ENCODE data around the gene PXMP2.

Gene PXMP2

DNA sequence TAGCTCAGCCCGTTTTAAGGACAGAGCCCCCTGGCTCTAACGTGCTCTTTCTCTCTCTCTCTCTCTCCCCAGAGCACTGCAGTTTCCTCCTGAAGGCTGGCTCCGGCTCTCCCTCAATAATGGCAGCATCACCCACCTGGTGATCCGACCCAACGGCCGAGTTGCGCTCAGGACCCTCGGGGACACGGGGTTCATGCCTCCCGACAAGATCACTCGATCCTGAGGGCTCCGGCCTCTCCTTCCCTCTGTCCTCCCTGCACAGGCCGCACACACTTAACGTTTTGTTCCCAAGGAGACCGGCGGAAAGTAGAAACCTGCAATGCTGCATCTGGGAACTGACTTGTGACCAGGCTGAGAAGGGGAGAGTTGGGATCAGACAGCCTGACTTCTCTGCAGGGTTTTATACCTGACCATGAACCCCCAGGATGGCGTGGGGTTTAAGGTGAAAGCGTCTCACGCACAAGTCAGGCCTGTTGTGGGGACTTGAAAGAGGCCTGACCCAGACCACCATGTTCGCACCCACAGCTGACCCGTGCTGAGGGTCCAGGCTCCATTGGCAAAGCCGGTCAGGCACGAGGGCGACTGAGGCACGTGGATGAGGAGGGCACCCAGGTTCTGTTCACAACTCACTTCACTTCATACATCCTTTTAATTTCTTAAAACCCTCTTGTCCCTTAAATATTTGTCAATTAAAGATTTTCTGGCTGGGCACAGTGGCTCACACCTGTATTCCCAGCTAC is 33.4 kb downstream of the PXMP2 start:
- Mint-ChIP-seq H3K27me3 (no peaks in the 10 kb centered on the region), H3K4me1 (no peaks in the 10 kb centered on the region), H3K27ac (peak overlapping the region; percentile 82), H3K36me3 (peaks cover 14% of the 10 kb centered on the region), H3K4me3 (no peak overlapping the region), H3K9me3 (no peaks in the 10 kb centered on the region)

DNA sequence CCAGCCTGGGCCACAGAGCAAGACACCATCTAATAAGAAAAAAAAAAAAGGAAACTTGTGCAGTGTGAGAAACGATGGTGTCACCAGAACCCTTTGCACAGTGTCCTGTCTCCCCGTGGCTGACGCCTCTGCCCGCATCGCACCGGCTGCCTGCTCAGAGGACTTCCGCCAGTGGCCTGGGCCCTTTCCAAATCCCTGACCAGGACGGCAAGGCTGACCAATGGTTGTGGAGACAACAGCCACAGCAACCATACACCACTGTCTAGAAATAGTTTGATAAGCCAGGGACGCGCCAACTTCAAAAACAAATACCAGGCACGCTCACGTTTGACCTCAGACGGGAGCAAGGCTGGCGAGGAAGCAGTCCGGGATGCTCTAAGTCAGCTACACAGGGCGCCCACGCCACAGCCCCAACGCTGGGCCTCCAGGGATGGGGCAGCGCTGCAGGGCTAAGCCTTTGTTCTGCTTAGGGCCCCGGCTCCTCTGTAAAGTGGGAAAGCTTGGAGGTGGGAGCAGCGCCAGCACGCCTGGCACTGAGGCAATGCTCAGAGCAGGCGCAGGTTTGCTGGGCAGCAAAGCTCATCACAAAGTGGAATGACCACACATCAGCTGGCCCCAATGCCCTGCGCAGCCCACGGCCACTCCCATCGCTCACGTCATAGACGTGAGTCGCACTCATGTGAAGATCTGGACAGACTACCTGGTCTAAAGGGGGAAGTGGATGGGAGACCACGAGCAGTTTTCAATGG is 35.8 kb downstream of the PXMP2 start:
- Mint-ChIP-seq H3K4me3 (no peak overlapping the region), H3K27me3 (no peaks in the 10 kb centered on the region), H3K27ac (no peak overlapping the region), H3K4me1 (no peaks in the 10 kb centered on the region), H3K36me3 (peaks cover 15% of the 10 kb centered on the region), H3K9me3 (no peaks in the 10 kb centered on the region)

DNA sequence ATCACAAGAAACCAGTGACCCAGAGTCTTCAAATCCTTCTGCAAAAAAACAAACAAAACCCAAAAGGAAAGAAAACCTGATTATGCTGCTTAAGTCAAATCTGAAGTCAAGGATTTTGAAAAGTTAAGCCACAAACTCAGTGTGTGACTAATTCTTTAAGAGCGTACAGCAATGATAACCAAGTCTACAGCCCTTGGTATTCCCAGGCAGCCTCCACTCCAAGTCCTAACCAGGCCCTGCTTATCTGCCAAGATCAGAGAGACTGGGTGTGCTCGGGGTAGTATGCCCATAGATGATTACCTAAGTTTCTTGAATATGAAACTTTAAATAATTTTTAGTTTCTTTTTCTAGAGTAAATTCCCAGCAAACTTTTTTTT is 36.4 kb downstream of the PXMP2 start:
- no peaks in the 10 kb centered on the region for H3K27me3 Mint-ChIP-seq
- no peaks in the 10 kb centered on the region for H3K9me3 Mint-ChIP-seq
- H3K27ac Mint-ChIP-seq: no peak overlapping the region
- H3K4me3 Mint-ChIP-seq: no peak overlapping the region
- H3K4me1 Mint-ChIP-seq: no peaks in the 10 kb centered on the region
- peaks cover 13% of the 10 kb centered on the region for H3K36me3 Mint-ChIP-seq

DNA sequence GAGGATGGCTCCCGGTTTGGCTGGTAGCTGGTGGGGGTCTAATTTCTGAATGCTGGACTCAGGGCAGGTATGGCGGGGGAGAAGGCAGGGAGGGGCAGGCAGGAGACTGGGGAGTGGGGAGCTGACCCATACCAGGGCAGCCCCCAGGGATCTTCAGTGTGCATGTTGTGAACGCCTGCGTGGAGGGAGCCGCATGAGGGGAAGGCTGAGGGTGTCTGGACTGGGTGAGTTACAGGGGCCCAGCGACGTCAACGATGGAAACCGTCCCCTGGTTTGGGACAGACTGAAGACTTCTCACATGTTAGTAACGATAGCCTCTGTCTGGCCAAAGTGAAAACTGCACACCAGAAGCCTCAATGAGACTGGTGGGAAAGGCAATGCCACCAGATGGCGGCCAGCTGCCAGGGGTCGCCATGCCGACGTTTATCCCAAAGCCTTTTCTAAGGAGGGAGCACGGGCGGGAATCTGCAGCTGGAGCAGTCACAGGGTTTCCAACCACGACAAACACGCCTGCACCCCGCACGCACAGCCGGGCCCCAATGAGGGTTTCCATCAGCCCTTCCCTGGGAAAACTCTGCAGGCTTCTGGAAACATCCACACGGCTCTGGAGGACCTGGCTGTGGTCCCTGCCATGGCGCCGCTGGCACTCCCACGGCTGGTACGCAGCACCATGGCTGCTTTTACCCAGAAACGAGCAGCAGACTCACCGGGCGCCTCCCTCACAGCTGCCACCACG is 37.3 kb downstream of the PXMP2 start:
- Mint-ChIP-seq H3K4me1 (peaks cover under 1% of the 10 kb centered on the region), H3K27ac (peak overlapping the region; percentile 46), H3K36me3 (peaks cover 16% of the 10 kb centered on the region), H3K9me3 (no peaks in the 10 kb centered on the region), H3K27me3 (no peaks in the 10 kb centered on the region), H3K4me3 (no peak overlapping the region)

GRCh38 chr12:132726386-132726785 is 39.0 kb downstream of the PXMP2 start:
- H3K27ac Mint-ChIP-seq: no peak overlapping the region
- no peaks in the 10 kb centered on the region for H3K9me3 Mint-ChIP-seq
- peaks cover 5% of the 10 kb centered on the region for H3K4me1 Mint-ChIP-seq
- no peaks in the 10 kb centered on the region for H3K27me3 Mint-ChIP-seq
- H3K36me3 Mint-ChIP-seq: peaks cover 19% of the 10 kb centered on the region
- H3K4me3 Mint-ChIP-seq: no peak overlapping the region

DNA sequence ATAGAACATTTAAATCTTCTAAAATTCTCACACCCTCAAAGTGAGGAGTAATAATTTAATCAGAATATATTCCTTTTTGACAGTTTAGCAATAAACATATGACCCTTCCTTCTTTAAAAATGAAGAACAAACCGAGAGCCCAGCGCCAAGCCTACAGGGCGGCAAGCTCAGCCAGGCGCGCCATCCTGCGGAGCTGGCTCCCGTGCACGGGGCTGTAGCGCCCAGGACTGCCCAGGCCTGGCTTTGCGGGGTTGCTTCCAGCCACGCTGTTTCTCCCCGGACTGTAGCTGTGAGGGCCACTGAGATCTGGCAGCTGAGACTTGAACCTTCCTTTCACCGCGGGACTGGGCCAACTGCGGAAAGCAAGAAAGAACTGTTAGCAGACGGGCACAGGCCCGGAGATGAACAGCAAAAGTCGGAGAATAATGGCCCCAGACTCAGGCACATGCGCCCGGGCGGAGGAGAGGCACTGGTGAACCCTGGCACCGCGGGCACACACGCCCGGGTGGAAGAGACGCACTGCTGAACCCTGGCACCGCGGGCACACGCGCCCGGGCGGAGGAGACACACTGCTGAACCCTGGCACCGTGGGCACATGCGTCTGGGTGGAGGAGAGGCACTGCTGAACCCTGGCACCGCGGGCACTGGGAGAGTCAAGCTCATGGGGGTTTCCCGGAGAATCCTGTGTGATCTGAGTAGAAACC is 39.9 kb downstream of the PXMP2 start:
- Mint-ChIP-seq H3K4me3 (no peak overlapping the region), H3K9me3 (no peaks in the 10 kb centered on the region), H3K4me1 (peaks cover 5% of the 10 kb centered on the region), H3K36me3 (peaks cover 24% of the 10 kb centered on the region), H3K27ac (no peak overlapping the region), H3K27me3 (no peaks in the 10 kb centered on the region)

DNA sequence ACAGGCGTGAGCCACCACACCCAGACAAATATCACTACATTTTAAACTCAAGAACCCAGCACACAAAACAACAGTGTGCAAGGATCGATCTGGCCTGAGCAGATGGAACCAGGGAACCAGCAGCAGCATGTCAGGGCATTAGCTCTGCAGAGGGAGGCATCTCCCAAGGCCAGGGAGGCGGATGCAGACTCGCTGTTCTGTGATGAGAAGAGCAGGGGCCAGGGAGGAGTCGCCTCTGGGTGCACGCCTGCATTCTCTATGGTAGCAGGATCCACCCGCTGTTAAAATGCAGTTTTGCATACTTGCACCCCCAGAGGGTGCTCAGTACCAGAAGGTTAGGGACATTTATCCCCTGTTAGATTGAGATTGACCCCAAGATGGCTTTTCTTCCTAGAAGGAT is 41.1 kb downstream of the PXMP2 start:
- Mint-ChIP-seq H3K4me3 (no peak overlapping the region), H3K27ac (no peak overlapping the region), H3K9me3 (no peaks in the 10 kb centered on the region), H3K27me3 (no peaks in the 10 kb centered on the region), H3K4me1 (peaks cover 5% of the 10 kb centered on the region), H3K36me3 (peaks cover 35% of the 10 kb centered on the region)

- Mint-ChIP-seq H3K27me3 (no peaks in the 10 kb centered on the region), H3K9me3 (no peaks in the 10 kb centered on the region), H3K4me1 (peaks cover 5% of the 10 kb centered on the region), H3K4me3 (no peak overlapping the region), H3K27ac (peak overlapping the region; percentile 52), H3K36me3 (peaks cover 36% of the 10 kb centered on the region)
Observed at GRCh38 chr12:132729541-132730320, 42.3 kb downstream of the PXMP2 start.

GRCh38 chr12:132730353-132730752 is 43.0 kb downstream of the PXMP2 start:
- peaks cover 36% of the 10 kb centered on the region for H3K36me3 Mint-ChIP-seq
- no peak overlapping the region for H3K4me3 Mint-ChIP-seq
- peaks cover 5% of the 10 kb centered on the region for H3K4me1 Mint-ChIP-seq
- no peaks in the 10 kb centered on the region for H3K9me3 Mint-ChIP-seq
- no peaks in the 10 kb centered on the region for H3K27me3 Mint-ChIP-seq
- H3K27ac Mint-ChIP-seq: peak overlapping the region; percentile 52

DNA sequence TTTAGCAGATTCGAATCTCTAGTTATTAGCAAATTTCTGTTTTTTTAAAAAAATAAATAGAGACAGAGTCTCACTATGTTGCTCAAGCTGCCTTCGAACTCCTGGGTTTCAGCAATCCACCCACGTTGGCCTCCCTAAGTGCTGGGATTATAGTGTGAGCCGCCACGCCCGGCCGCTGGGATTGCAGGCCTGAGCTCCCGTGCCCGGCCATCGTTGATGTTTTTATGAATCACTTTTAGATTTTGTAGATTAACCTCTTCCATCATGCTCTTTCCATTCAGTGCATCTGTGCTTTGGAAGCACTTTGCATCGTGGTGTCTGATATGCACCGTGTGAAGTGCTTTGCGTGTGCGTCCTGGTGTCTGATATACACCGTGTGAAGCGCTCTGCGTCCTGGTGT is 44.2 kb downstream of the PXMP2 start:
- Mint-ChIP-seq H3K36me3 (peaks cover 34% of the 10 kb centered on the region), H3K9me3 (no peaks in the 10 kb centered on the region), H3K27ac (no peak overlapping the region)

GRCh38 chr12:132734206-132734605 is 46.8 kb downstream of the PXMP2 start:
- H3K36me3 Mint-ChIP-seq: peaks cover 33% of the 10 kb centered on the region
- no peaks in the 10 kb centered on the region for H3K9me3 Mint-ChIP-seq
- no peak overlapping the region for H3K27ac Mint-ChIP-seq
- no peaks in the 10 kb centered on the region for H3K27me3 Mint-ChIP-seq
- no peak overlapping the region for H3K4me3 Mint-ChIP-seq
- H3K4me1 Mint-ChIP-seq: peaks cover 5% of the 10 kb centered on the region

More for the DNA sequence above, 44.2 kb downstream of the PXMP2 start:
- Mint-ChIP-seq H3K27me3 (no peaks in the 10 kb centered on the region), H3K4me3 (no peak overlapping the region), H3K4me1 (peaks cover 5% of the 10 kb centered on the region)

DNA sequence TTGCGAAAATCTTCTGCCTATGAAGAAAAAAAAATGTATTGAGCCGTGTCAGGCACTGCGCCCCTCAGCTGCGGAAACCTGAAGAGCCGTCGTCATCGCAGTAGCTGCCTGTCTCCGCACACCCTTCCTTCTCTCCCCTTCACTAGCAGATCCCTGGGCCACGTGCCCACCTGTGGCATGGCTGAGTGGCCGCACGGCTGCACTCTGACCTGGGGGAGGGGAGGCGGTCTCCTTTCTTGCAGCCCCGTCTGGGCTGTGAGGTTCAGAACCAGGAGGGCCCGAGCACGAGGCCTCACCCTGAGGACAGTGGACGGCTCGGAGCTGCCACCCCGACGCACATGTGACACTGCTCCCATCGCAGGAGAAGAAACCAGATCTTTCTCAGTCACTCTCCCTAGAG is 48.1 kb downstream of the PXMP2 start:
- Mint-ChIP-seq H3K27ac (no peak overlapping the region), H3K27me3 (no peaks in the 10 kb centered on the region), H3K9me3 (no peaks in the 10 kb centered on the region), H3K36me3 (peaks cover 28% of the 10 kb centered on the region), H3K4me1 (no peaks in the 10 kb centered on the region), H3K4me3 (no peak overlapping the region)

GRCh38 chr12:132736378-132736777 is 49.0 kb downstream of the PXMP2 start:
- peaks cover 28% of the 10 kb centered on the region for H3K36me3 Mint-ChIP-seq
- no peaks in the 10 kb centered on the region for H3K27me3 Mint-ChIP-seq
- H3K9me3 Mint-ChIP-seq: no peaks in the 10 kb centered on the region
- no peak overlapping the region for H3K4me3 Mint-ChIP-seq
- H3K4me1 Mint-ChIP-seq: no peaks in the 10 kb centered on the region
- H3K27ac Mint-ChIP-seq: no peak overlapping the region

DNA sequence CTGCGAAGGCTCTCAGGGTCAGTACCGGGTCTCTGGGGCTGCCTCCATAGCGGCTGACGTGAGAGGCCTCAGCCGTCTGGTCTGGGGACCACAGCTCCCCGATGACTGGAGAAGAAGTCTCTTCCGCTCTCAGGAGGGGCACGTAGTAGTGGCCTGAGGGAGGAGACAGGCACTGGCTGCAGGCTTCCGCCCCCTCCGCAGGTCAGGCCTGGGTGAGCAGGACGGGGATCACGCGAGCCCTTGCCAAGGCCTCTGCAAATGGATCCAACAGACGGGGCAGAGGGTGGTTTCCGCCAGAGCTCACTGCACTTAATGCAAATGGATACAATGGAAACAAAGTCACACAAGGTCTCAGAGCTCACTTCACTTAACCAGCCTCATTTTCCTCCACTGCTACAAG is 49.5 kb downstream of the PXMP2 start:
- H3K36me3 Mint-ChIP-seq: peaks cover 23% of the 10 kb centered on the region
- H3K27ac Mint-ChIP-seq: peak overlapping the region; percentile 30

More for the DNA sequence above, 49.5 kb downstream of the PXMP2 start:
- Mint-ChIP-seq H3K27me3 (no peaks in the 10 kb centered on the region), H3K9me3 (no peaks in the 10 kb centered on the region), H3K4me3 (no peak overlapping the region), H3K4me1 (peaks cover 2% of the 10 kb centered on the region)
